C4-2B (cell line): ENCODE measurements around the gene IFRD1.

ENCODE experiments used
- ZFX ChIP-seq: fragments of 450-650 bp; IDR thresholded peaks from 2 replicates; pipeline ENCODE4 v1.6.1; 2017
- TF ChIP-seq, protein P1 (sequence below): fragments of 450-650 bp; conservative IDR thresholded peaks from 2 replicates; pipeline ENCODE4 v1.5.1; 2017; ENCODE audit warnings: mild to moderate bottlenecking

GRCh38 chr7:112439476-112439875 is 10.8 kb upstream of the IFRD1 start:
- TF ChIP-seq, protein P1, sequence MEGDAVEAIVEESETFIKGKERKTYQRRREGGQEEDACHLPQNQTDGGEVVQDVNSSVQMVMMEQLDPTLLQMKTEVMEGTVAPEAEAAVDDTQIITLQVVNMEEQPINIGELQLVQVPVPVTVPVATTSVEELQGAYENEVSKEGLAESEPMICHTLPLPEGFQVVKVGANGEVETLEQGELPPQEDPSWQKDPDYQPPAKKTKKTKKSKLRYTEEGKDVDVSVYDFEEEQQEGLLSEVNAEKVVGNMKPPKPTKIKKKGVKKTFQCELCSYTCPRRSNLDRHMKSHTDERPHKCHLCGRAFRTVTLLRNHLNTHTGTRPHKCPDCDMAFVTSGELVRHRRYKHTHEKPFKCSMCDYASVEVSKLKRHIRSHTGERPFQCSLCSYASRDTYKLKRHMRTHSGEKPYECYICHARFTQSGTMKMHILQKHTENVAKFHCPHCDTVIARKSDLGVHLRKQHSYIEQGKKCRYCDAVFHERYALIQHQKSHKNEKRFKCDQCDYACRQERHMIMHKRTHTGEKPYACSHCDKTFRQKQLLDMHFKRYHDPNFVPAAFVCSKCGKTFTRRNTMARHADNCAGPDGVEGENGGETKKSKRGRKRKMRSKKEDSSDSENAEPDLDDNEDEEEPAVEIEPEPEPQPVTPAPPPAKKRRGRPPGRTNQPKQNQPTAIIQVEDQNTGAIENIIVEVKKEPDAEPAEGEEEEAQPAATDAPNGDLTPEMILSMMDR: no peak
- TF ChIP-seq ZFX: no peak
